GM19099 (cell line): ENCODE data around the gene MRPS26.

Experiments
- POLR2A ChIP-seq: IDR thresholded peaks from 3 replicates; pipeline ENCODE4 v1.6.1; 2011; ENCODE audit warnings: low read depth; ENCODE audit not compliant: insufficient read length; ENCODE audit errors: extremely low read depth

Gene MRPS26

DNA sequence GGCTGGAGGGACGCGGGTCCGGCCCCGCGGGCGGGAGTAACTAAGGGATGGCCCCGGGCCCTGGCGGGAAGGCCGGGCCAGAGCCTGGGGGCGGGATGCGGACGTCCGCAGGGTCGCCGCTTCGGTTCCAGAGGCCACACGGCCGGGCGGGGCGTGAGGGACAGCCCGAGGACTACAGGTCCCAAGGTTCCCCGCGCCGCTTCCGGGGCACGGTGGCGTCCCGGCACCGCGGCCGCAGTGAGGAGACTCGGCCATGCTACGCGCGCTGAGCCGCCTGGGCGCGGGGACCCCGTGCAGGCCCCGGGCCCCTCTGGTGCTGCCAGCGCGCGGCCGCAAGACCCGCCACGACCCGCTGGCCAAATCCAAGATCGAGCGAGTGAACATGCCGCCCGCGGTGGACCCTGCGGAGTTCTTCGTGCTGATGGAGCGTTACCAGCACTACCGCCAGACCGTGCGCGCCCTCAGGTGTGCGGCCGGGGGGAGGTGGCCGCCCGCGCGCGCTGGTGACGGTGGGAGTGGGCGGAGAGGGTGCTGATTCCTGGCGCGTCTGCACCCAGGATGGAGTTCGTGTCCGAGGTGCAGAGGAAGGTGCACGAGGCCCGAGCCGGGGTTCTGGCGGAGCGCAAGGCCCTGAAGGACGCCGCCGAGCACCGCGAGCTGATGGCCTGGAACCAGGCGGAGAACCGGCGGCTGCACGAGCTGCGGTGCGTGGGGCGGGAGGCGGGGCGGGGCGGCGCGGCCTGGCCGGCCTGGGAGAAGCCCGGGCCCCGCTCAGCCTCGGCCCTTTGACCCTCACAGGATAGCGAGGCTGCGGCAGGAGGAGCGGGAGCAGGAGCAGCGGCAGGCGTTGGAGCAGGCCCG is at the start of gene MRPS26:
MRPS26 (plus strand) TSS at position 237 of the 861 bp plus-strand sequence; CDS start at position 254, 17 bp downstream.
- TF ChIP-seq POLR2A, result peak; percentile 77

DNA sequence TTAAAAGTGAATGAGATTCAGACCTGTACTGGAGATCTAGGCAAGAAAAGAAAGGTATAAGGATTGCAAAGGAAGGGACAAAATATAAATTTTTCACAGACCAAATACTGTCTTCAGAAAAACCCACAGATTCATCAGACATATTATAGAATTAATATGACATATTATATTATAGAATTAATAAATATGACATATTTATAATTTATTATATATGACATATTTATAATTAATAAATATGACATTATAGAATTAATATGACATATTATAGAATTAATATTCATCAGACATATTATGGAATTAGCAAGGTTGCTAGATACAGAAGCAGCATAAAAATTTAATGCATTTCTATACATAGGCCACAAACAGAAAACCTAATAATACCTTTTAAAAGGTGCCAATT is 47.1 kb upstream of the MRPS26 start:
- no peak for TF ChIP-seq POLR2A

DNA sequence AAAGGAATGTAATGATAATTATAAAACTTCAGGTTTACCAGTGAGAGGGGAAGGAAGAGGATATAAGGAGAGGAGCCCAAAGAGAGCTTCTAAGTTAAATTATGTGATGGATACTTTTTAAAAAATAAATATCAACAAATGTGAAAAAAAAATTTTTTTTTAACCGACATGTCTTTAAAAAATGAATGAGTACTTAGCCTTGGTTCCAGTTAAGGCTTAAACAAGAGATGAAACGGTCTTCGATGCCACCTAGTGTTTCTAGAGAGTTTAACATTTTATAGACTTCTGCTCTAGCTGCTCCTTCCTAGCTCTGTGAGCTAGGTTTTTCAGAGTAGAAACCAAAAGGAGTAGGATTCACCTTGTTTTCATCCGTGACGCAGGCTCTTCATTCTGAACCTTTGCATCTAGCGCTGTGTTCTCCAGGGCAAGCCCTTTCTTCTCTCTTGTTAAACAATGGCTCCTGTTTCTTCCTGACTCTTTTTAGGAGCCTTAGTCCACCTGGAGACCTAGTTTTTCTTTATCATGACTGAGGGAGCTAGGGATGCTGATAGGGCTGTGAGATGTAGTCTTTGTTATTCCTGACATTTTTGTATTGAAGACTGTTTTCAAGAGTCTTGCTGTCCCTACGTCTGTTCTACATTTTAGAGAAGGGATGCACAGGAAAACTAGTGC is 44.9 kb upstream of the MRPS26 start:
- TF ChIP-seq POLR2A, result no peak

DNA sequence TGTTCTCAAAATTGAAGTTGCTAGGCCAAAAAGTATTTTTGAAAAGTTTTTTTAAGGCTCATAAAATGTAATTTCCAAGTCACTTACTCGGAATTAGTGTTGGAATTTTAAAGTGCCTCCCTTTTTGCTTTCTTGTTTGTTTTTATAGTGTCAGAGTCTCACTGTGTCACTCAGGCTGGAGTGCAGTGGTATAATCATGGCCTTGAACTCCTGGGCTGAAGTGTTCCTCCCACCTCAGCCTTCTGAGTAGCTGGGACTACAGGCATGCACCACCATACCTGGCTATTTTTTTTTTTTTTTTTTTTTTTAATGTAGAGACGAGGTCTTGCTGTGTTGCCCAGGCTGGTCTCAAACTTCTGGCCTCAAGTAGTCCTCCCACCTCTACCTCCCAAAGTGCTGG is 42.4 kb upstream of the MRPS26 start:
- no peak for TF ChIP-seq POLR2A

DNA sequence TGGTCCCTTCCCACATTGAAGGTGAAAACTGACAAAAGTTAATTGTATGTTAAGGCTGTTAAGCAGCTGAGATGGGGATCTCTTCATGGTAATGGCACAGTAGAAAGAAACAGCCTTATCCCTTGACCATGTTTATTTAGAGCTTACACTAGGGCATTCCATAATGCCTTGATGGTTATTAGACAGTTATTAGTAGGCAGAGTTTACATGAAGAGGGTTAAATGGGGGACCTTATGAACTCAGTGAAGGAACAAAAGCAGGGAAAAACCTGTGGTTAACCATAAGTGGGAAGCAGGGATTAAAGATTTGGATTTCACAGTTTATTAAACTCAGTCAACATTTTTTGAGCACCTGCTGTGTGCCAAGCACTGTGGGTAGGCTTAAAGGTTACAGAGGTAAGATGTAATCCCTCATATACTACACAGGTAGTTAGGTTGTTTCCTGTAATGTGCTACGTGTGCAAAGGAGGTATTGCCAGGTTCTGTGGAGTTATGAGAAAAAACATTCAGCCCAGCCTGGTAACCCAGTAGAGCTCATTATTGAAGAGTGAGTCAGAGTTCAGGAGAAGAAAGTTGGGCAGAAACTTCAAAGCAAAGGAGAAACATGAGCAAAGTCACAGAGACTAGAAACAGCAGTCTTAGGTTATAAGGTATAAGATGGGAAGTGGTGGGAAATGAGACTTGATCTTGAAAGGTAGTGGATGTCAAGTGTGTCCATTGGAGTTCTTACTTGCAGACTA is 34.7 kb upstream of the MRPS26 start:
- TF ChIP-seq POLR2A, result no peak

DNA sequence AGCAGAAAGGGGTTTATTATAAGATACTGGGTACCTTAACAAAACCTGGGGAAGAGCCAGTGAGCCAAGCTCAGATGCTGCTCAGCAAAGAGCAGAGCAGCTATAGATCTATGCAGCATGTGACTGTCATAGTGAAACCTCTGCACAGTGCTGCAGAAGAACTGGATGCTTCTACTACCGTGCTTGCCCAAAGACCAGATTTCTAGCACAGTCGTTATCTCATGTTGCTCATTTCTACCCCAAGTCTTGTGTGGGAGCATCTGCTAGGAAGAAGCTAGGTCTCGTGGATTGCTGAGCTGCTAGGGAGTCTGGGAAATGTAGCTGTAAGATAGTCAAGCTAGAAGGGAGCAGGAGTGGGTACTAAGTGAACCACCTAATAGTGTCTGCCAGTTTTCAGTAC is 34.1 kb upstream of the MRPS26 start:
- TF ChIP-seq POLR2A, result no peak

DNA sequence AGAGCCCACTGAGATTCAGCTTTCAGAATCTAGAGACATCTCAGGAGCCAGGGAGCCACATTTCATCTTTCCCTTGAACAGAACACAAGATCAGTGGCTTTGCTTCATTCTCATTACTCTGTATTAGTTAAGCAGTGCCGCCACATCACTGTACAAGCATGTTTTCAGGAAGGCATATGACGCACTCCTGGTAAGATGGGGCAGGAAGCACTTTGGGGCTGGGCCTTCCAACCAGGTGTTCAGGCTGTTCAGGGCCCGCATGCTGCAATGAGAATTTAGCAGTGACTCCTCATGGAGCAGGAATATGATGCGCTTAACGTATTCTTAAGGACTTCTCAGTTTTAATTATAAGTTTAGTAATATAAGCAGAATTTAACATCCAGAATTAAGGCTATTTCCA is 32.1 kb upstream of the MRPS26 start:
- no peak for TF ChIP-seq POLR2A

DNA sequence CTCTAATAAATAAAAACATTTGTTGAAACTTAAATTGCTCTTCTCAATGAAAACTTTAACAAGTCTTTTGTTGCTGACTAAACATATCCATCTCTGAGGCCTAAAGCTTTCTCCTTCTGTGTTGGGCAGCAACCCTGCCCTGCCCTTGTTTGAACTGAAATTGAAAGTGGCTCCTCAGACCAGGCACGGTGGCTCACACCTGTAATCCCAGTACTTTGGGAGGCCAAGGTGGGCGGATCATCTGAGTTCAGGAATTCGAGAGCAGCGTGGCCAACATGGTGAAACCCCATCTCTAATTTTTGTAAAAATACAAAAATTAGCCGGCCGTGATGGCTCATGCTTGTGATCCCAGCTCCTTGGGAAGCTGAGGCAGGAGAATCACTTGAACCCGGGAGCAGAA is 31.7 kb upstream of the MRPS26 start:
- no peak for TF ChIP-seq POLR2A

DNA sequence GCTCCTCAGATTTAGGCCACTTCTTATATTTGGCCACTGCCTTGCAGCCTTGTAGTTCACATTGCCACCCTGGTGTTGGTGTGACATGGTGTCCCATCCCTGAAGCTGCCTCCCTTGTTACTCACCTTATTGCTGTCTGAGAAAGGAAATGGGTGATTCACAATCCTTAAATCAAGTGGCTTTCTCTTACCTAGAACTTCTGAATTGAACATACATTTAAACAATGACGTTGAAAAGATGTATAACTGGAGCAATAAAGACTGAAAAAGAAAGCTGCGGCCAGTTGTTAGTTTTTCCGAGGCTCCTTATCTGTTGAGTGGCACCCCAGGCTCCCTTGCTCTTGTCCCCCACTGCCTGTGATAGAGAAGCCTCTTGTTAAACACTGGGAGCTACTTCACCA is 31.2 kb upstream of the MRPS26 start:
- no peak for TF ChIP-seq POLR2A

DNA sequence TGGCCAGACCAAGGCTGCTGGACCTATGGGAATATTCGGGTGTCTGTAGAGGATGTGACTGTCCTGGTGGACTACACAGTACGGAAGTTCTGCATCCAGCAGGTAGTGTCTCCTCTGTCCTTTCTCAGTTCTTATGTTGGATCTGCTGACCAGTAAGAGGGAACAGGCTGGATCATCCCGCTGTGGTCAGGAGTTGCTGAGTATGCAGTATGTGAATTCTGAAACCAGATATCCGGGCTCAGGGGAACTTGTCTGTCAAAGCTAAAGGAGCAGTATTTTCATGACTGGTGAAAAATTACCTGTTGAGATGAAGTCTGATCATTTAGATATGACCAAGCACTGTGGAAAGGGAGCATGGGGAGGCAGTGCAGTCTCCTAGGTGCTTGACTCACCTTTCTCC is 24.5 kb upstream of the MRPS26 start:
- no peak for TF ChIP-seq POLR2A

DNA sequence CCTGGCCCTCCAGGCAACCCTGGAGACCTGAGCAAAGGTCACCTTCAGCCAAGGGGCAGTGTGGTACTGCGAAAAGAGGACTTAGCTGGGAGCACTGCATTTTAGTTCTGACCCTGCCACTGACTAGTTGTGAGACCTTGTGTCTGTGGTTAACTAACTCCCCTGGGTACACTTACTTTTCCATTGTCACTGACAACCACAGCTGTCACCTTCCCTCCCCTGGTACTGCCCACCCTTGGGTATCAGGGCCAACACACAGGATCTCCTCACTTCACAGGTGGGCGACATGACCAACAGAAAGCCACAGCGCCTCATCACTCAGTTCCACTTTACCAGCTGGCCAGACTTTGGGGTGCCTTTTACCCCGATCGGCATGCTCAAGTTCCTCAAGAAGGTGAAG is 24.1 kb upstream of the MRPS26 start:
- no peak for TF ChIP-seq POLR2A

DNA sequence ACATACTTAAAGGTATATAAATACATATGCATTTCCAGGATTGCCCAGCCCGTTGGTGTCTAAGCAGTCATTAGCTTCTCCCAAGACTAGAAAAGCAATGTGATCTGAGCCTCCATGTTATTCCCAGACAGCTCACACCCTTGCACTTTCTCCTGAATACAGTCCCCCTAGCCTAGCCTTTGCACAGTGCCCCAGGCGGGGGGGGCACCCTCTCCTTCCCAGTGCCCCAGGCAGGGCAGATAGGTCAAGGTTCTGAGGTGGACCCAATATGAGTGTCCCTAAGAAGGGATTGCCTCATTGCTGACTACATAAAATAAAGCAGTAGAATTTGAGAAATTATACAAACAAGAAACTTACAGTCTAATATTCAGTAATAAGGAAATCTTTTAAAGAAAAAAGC is 17.9 kb upstream of the MRPS26 start:
- no peak for TF ChIP-seq POLR2A

DNA sequence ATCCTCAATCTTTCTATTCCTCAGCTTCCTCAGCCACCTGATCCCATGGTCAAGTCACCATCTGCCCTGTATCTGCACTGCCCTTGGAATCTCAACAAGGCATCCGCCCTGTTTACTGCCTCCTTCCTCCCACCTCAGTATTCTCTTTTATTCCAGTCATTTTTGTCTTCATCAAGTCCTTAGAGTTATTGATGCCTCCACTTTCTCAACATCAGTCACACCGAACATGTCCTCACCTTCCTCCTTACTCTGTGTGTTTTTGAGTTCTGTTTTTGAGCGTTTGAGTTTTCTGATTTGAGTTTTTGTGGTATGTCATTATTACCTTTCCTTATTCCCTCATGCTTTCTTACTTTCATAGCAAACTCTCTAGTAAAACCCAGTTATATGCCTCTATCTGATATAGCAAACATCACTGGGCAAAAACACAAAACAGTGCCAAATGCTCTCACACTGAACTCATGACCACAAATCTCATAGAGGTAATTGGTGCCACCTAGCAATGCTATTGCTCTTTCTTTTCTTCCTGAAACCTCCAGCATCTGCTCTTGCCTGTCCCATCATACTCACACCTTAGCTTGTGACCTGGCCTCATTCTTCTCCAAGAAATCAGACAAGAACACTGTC is 14.2 kb upstream of the MRPS26 start:
- TF ChIP-seq POLR2A, result no peak

DNA sequence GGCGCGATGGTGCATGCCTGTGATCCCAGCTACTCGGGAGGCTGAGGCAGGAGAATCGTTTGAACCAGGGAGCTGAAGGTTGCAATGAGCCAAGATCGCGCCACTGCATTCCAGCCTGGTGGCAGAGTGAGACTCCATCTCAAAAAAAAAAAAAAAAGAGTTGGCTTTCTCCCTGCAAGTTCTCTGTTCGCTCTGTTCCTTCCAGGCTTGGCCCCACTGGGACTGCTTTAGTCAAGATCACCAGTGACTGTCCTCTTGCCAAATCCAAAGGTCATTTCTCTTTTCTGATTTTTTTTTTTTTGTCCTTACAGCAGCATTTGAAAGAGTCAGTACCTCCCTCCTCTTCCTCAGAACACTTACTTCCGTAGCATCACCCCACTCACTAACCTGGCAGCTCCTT is 13.2 kb upstream of the MRPS26 start:
- no peak for TF ChIP-seq POLR2A

DNA sequence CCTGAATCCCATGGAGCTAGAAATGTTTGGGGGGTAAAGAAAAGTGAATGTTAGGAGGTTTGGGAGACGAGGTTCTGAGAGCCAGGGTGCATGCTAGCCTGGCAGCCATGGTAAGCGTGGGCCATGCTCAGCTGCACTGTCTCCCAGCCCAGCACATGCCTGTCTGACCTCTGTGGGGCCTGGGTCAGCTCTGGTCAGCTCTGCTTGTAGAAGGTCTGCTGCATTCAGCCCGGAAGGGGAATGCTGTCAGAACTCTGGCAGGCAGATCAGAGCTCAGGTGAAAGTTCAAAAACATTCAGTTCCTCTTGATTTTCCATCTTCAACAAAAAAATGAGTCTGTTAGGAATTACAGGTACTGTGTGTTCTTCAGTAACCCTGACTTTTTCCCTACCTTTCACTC is 8.2 kb upstream of the MRPS26 start:
- no peak for TF ChIP-seq POLR2A
